ENCODE results near the gene MPP3. TPM values are rescaled to one million over a fixed set of nuclear protein-coding genes. Genes with fewer than 3 reads are reported as not detected.

MPP3 gene
- total RNA-seq, 1 experiment from 2014 or later: 6.9 TPM

- H3K9ac ChIP-seq (ENCODE audit: extremely low read depth, insufficient read length, low read length): no peak overlapping the region
- DNase-seq: no peak
- H3K14ac ChIP-seq (ENCODE audit: insufficient read depth, low read length): no peak overlapping the region
- no CpG with 5 or more reads among the region's 9 CpGs for WGBS (ENCODE audit: extremely low coverage, insufficient read length, low lambda C conversion rate)
- no peak overlapping the region for H3T11ph ChIP-seq (ENCODE audit: low read length)
- Mint-ChIP-seq H3K4me3 (no peak overlapping the region), H3K27me3 (ENCODE audit: low read depth) (peaks cover 1% of the 10 kb centered on the region), H3K9me3 (no peaks in the 10 kb centered on the region), H3K36me3 (ENCODE audit: insufficient read depth in 1 of 3, low read depth in 3 of 3) (no peaks in the 10 kb centered on the region), H3K27ac (no peak overlapping the region; a peak in 1 of 7 replicates), H3K4me1 (peaks cover 0 to 2% of the 10 kb centered on the region in 2 experiments; a peak in 1 of 4 replicates)
- H2AFZ ChIP-seq (ENCODE audit: low read length): no peak overlapping the region
- H4K91ac ChIP-seq (ENCODE audit: insufficient read length, low read depth, low read length): no peak overlapping the region
- H2BK20ac ChIP-seq (ENCODE audit: low read depth, low read length, poor library complexity, severe bottlenecking): no peak overlapping the region
- no peak overlapping the region for H2BK5ac ChIP-seq (ENCODE audit: insufficient read length, low read length)
- no peak overlapping the region for H2BK12ac ChIP-seq (ENCODE audit: insufficient read length, low read depth, low read length)
- peaks cover 2% of the 10 kb centered on the region for H4K20me1 ChIP-seq (ENCODE audit: control insufficient read depth, insufficient read depth, insufficient read length)
- no peak overlapping the region for H3K18ac ChIP-seq (ENCODE audit: insufficient read length, low read depth, low read length)
- H3K27ac ChIP-seq (ENCODE audit: insufficient read length, low read depth, low read length): no peak overlapping the region
- no peaks in the 10 kb centered on the region for H3K79me2 ChIP-seq (ENCODE audit: insufficient read depth, low read length)
- H3K56ac ChIP-seq (ENCODE audit: insufficient read length, low read depth, low read length): no peak overlapping the region
- no peaks in the 10 kb centered on the region for H3K27me3 ChIP-seq (ENCODE audit: insufficient read depth, low read length)
- no peaks in the 10 kb centered on the region for H3K23me2 ChIP-seq (ENCODE audit: insufficient read length, low read depth, low read length, poor library complexity, severe bottlenecking)
- no peaks in the 10 kb centered on the region for H3K9me3 ChIP-seq (ENCODE audit: control insufficient read depth, low read depth, low read length)
- TF ChIP-seq, protein P1, sequence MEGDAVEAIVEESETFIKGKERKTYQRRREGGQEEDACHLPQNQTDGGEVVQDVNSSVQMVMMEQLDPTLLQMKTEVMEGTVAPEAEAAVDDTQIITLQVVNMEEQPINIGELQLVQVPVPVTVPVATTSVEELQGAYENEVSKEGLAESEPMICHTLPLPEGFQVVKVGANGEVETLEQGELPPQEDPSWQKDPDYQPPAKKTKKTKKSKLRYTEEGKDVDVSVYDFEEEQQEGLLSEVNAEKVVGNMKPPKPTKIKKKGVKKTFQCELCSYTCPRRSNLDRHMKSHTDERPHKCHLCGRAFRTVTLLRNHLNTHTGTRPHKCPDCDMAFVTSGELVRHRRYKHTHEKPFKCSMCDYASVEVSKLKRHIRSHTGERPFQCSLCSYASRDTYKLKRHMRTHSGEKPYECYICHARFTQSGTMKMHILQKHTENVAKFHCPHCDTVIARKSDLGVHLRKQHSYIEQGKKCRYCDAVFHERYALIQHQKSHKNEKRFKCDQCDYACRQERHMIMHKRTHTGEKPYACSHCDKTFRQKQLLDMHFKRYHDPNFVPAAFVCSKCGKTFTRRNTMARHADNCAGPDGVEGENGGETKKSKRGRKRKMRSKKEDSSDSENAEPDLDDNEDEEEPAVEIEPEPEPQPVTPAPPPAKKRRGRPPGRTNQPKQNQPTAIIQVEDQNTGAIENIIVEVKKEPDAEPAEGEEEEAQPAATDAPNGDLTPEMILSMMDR (conservative IDR thresholded peaks at IDR 0.05): no peak
- H3K4me2 ChIP-seq (ENCODE audit: insufficient read depth, insufficient read length, low read length): no peak overlapping the region
- no peak overlapping the region for H3K23ac ChIP-seq (ENCODE audit: insufficient read length, low read depth, low read length)
- H4K5ac ChIP-seq (ENCODE audit: insufficient read length, low read depth, low read length): no peak overlapping the region
- H2AK5ac ChIP-seq (ENCODE audit: insufficient read length, low read length): no peak overlapping the region
- no peak overlapping the region for H2BK120ac ChIP-seq (ENCODE audit: low read depth, low read length, poor library complexity, severe bottlenecking)
- H3K79me1 ChIP-seq (ENCODE audit: insufficient read depth, low read depth, low read length, poor library complexity, severe bottlenecking): no peaks in the 10 kb centered on the region
- no peaks in the 10 kb centered on the region for H3K4me1 ChIP-seq (ENCODE audit: insufficient read depth, low read length)
- no peak overlapping the region for H3K4ac ChIP-seq (ENCODE audit: low read depth, low read length)
- H4K8ac ChIP-seq (replicated peaks; ENCODE audit: insufficient read length, low read depth, low read length): no peak overlapping the region
- H2BK15ac ChIP-seq (ENCODE audit: low read depth, low read length): no peak overlapping the region
These were observed 28.1 kb upstream of the MPP3 start for GRCh38 chr17:43860927-43861622.

Data from H9 (cell line).